ENCODE data around the gene ROPN1B.
"Not testable (repeated sequence)": the region's sequence is repeated elsewhere in the genome, so short reads cannot be mapped to it uniquely, and the experiment has no call there.

The ROPN1B gene

GRCh38 chr3:125960066-125960424 lies 8.9 kb upstream of the ROPN1B start:
- no peaks in the 10 kb centered on the region for H4K20me1 ChIP-seq (ENCODE audit: insufficient read depth, low read length)
- H2AFZ ChIP-seq (ENCODE audit: low read length) = no peak overlapping the region
- H3F3A ChIP-seq (ENCODE audit: insufficient read depth, low read length) = no peaks in the 10 kb centered on the region
- no peaks in the 10 kb centered on the region for H3K9me3 ChIP-seq (ENCODE audit: low read length)
- no peak overlapping the region for H3K4me2 ChIP-seq (ENCODE audit: low read length)
- H3K27me3 ChIP-seq (ENCODE audit: insufficient read depth, low read length) = no peaks in the 10 kb centered on the region
- H3K79me2 ChIP-seq (ENCODE audit: insufficient read depth, low read length) = no peaks in the 10 kb centered on the region
- H3K4me1 ChIP-seq (ENCODE audit: insufficient read depth, low read length, severe bottlenecking) = no peaks in the 10 kb centered on the region
- TF ChIP-seq CTCF (IDR thresholded peaks at IDR 0.05; ENCODE audit: low read length) (no peak), EZH2 (IDR thresholded peaks at IDR 0.05; ENCODE audit: borderline replicate concordance, low read length) (no peak)
- no peaks in the 10 kb centered on the region for H3K9me2 ChIP-seq (ENCODE audit: low read depth, low read length)
- no peak overlapping the region for H3K9ac ChIP-seq (ENCODE audit: low read length)
- H3K36me3 ChIP-seq (ENCODE audit: insufficient read depth, low read length) = no peaks in the 10 kb centered on the region
- H3K4me3 ChIP-seq (ENCODE audit: low read depth, low read length, poor library complexity, severe bottlenecking) = no peak overlapping the region
- H3K27ac ChIP-seq (ENCODE audit: low read depth, low read length, poor library complexity, severe bottlenecking) = no peak overlapping the region

- no peaks in the 10 kb centered on the region for H3K36me3 ChIP-seq (ENCODE audit: insufficient read depth, low read length)
- H3K4me1 ChIP-seq (ENCODE audit: insufficient read depth, low read length, severe bottlenecking) = no peaks in the 10 kb centered on the region
- H3K9ac ChIP-seq (ENCODE audit: low read length) = no peak overlapping the region
- H3K27me3 ChIP-seq (ENCODE audit: insufficient read depth, low read length) = no peaks in the 10 kb centered on the region
- H3K4me3 ChIP-seq (ENCODE audit: low read depth, low read length, poor library complexity, severe bottlenecking) = no peak overlapping the region
- no peaks in the 10 kb centered on the region for H3K9me3 ChIP-seq (ENCODE audit: low read length)
- no peaks in the 10 kb centered on the region for H3F3A ChIP-seq (ENCODE audit: insufficient read depth, low read length)
- H2AFZ ChIP-seq (ENCODE audit: low read length) = no peak overlapping the region
- H3K79me2 ChIP-seq (ENCODE audit: insufficient read depth, low read length) = no peaks in the 10 kb centered on the region
- no peaks in the 10 kb centered on the region for H4K20me1 ChIP-seq (ENCODE audit: insufficient read depth, low read length)
- no peak overlapping the region for H3K4me2 ChIP-seq (ENCODE audit: low read length)
- no peak overlapping the region for H3K27ac ChIP-seq (ENCODE audit: low read depth, low read length, poor library complexity, severe bottlenecking)
- H3K9me2 ChIP-seq (ENCODE audit: low read depth, low read length) = no peaks in the 10 kb centered on the region
- TF ChIP-seq CTCF (IDR thresholded peaks at IDR 0.05; ENCODE audit: low read length) = no peak
- TF ChIP-seq EZH2 (IDR thresholded peaks at IDR 0.05; ENCODE audit: borderline replicate concordance, low read length) = no peak
Measured at GRCh38 chr3:125960456-125961288, 8.3 kb upstream of the ROPN1B start.

GRCh38 chr3:125961289-125961589 lies 7.7 kb upstream of the ROPN1B start:
- no peaks in the 10 kb centered on the region for H3K27me3 ChIP-seq (ENCODE audit: insufficient read depth, low read length)
- H3K9me2 ChIP-seq (ENCODE audit: low read depth, low read length) = no peaks in the 10 kb centered on the region
- no peaks in the 10 kb centered on the region for H3K9me3 ChIP-seq (ENCODE audit: low read length)
- no peak overlapping the region for H3K4me3 ChIP-seq (ENCODE audit: low read depth, low read length, poor library complexity, severe bottlenecking)
- H3F3A ChIP-seq (ENCODE audit: insufficient read depth, low read length) = no peaks in the 10 kb centered on the region
- H3K4me2 ChIP-seq (ENCODE audit: low read length) = no peak overlapping the region
- H3K36me3 ChIP-seq (ENCODE audit: insufficient read depth, low read length) = no peaks in the 10 kb centered on the region
- no peak overlapping the region for H3K27ac ChIP-seq (ENCODE audit: low read depth, low read length, poor library complexity, severe bottlenecking)
- H3K79me2 ChIP-seq (ENCODE audit: insufficient read depth, low read length) = no peaks in the 10 kb centered on the region
- no peak overlapping the region for H3K9ac ChIP-seq (ENCODE audit: low read length)
- H3K4me1 ChIP-seq (ENCODE audit: insufficient read depth, low read length, severe bottlenecking) = no peaks in the 10 kb centered on the region
- no peak overlapping the region for H2AFZ ChIP-seq (ENCODE audit: low read length)
- no peaks in the 10 kb centered on the region for H4K20me1 ChIP-seq (ENCODE audit: insufficient read depth, low read length)
- TF ChIP-seq CTCF (IDR thresholded peaks at IDR 0.05; ENCODE audit: low read length) = no peak
- no peak for TF ChIP-seq EZH2 (IDR thresholded peaks at IDR 0.05; ENCODE audit: borderline replicate concordance, low read length)

- H3K4me1 ChIP-seq (ENCODE audit: insufficient read depth, low read length, severe bottlenecking); H3K27me3 ChIP-seq (ENCODE audit: insufficient read depth, low read length); H3F3A ChIP-seq (ENCODE audit: insufficient read depth, low read length); H3K79me2 ChIP-seq (ENCODE audit: insufficient read depth, low read length); H2AFZ ChIP-seq (ENCODE audit: low read length); H3K27ac ChIP-seq (ENCODE audit: low read depth, low read length, poor library complexity, severe bottlenecking); H4K20me1 ChIP-seq (ENCODE audit: insufficient read depth, low read length); H3K4me3 ChIP-seq (ENCODE audit: low read depth, low read length, poor library complexity, severe bottlenecking); H3K36me3 ChIP-seq (ENCODE audit: insufficient read depth, low read length); H3K9ac ChIP-seq (ENCODE audit: low read length); H3K9me2 ChIP-seq (ENCODE audit: low read depth, low read length); H3K9me3 ChIP-seq (ENCODE audit: low read length); H3K4me2 ChIP-seq (ENCODE audit: low read length): not testable (repeated sequence)
Measured at GRCh38 chr3:125963834-125964233, 5.1 kb upstream of the ROPN1B start.

Measured in OCI-LY1 (cell line).